ENCODE measurements around the gene DIO1. TPM values are rescaled to one million over a fixed set of nuclear protein-coding genes. Genes with fewer than 3 reads are reported as not detected.

DIO1 gene
- total RNA-seq, 1 donor from 2014 or later: not detected

- Mint-ChIP-seq H3K36me3 (ENCODE audit: low read depth) (no peaks in the 10 kb centered on the region), H3K27me3 (peaks cover 4% of the 10 kb centered on the region), H3K27ac (no peak overlapping the region), H3K4me3 (no peak overlapping the region), H3K4me1 (no peaks in the 10 kb centered on the region), H3K9me3 (no peaks in the 10 kb centered on the region)
- ATAC-seq (ENCODE audit: low read depth) (no peak), DNase-seq (no peak)
- TF ChIP-seq, protein P1, sequence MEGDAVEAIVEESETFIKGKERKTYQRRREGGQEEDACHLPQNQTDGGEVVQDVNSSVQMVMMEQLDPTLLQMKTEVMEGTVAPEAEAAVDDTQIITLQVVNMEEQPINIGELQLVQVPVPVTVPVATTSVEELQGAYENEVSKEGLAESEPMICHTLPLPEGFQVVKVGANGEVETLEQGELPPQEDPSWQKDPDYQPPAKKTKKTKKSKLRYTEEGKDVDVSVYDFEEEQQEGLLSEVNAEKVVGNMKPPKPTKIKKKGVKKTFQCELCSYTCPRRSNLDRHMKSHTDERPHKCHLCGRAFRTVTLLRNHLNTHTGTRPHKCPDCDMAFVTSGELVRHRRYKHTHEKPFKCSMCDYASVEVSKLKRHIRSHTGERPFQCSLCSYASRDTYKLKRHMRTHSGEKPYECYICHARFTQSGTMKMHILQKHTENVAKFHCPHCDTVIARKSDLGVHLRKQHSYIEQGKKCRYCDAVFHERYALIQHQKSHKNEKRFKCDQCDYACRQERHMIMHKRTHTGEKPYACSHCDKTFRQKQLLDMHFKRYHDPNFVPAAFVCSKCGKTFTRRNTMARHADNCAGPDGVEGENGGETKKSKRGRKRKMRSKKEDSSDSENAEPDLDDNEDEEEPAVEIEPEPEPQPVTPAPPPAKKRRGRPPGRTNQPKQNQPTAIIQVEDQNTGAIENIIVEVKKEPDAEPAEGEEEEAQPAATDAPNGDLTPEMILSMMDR (IDR thresholded peaks at IDR 0.05): no peak
- intact Hi-C loops (cut with micrococcal nuclease): no loop called here
- ChIA-PET CTCF (no interaction called here), POLR2A (no interaction called here)
These were observed 5.7 kb downstream of the DIO1 start for GRCh38 chr1:53899708-53900107.

DNA sequence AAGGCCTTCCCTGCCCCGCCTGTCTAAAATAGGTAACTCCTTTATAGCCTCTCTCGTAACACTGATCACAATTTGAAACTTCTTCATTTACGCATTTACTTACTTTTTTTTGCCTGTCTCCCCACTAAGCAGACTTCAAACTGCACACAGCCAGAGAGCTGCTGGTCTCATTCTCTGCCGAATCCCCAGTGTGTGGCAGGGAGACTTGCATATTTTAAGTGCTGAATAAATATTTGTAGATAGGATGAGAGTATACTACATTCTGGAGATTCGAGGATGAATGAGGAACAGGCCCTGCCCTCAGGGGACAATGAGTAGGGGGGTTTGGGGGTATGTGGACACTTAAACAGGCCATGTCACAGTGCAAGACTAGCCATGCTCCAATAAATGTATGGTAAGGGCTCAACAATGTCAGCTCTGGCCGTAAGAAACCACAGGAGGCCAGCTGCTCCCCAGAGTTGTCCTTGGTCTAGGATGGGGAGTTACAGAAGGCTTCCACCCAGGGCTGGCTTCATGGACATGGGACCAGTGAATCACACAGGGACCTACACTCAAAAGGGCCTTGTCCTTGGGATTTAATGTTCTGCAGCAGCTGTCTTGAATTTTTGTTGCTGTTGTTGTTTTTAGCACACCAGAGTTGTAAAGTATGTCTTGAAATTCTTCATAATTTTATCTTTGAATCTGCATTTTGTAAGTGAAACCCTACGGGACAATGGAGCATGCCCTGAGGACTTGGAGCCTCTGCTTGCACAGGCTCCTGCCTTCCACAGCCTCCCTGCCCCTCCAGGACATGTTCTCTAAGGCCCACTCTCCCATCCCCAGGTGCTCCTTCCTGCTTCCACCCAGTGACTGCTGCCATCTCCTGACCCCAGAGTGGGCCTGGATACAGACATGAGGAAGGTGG is 8.5 kb downstream of the DIO1 start:
- CTCF ChIA-PET: no interaction called here
- Mint-ChIP-seq H3K36me3 (ENCODE audit: low read depth) (no peaks in the 10 kb centered on the region), H3K27me3 (no peaks in the 10 kb centered on the region), H3K27ac (no peak overlapping the region), H3K4me1 (no peaks in the 10 kb centered on the region), H3K9me3 (no peaks in the 10 kb centered on the region), H3K4me3 (no peak overlapping the region)
- POLR2A ChIA-PET: no interaction called here
- ATAC-seq (ENCODE audit: low read depth) (no peak), DNase-seq (no peak)
- TF ChIP-seq, protein P1 (IDR thresholded peaks at IDR 0.05): no peak
- intact Hi-C loops (cut with micrococcal nuclease): no loop called here

- Mint-ChIP-seq H3K27ac (no peak overlapping the region), H3K9me3 (no peaks in the 10 kb centered on the region), H3K4me1 (no peaks in the 10 kb centered on the region), H3K4me3 (no peak overlapping the region), H3K36me3 (ENCODE audit: low read depth) (no peaks in the 10 kb centered on the region), H3K27me3 (no peaks in the 10 kb centered on the region)
- ChIA-PET CTCF (no interaction called here), POLR2A (no interaction called here)
- DNase-seq (no peak), ATAC-seq (ENCODE audit: low read depth) (no peak)
- intact Hi-C loops (cut with micrococcal nuclease): no loop called here
- TF ChIP-seq, protein P1 (IDR thresholded peaks at IDR 0.05): no peak
These were observed 11.5 kb downstream of the DIO1 start for GRCh38 chr1:53905509-53905908.

DNA sequence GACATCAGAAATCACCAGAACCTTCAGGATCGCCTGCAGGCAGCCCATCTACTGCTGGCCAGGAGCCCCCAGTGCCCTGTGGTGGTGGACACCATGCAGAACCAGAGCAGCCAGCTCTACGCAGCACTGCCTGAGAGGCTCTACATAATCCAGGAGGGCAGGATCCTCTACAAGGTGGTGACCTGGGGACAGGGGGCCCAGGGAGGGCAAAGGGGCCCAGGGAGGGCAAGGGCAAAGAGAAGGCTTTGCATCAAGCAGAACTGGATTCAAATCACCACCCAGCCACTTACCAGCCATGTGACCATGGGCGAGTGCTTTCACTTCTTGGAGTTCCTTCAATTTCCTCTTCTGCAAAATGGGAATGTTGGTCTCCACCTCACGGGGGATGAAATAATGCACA is 12.1 kb downstream of the DIO1 start:
- H3K9me3 Mint-ChIP-seq: no peaks in the 10 kb centered on the region
- H3K27me3 Mint-ChIP-seq: no peaks in the 10 kb centered on the region
- H3K4me3 Mint-ChIP-seq: no peak overlapping the region
- CTCF ChIA-PET: no interaction called here
- TF ChIP-seq, protein P1 (IDR thresholded peaks at IDR 0.05): no peak
- POLR2A ChIA-PET: no interaction called here
- no peaks in the 10 kb centered on the region for H3K4me1 Mint-ChIP-seq
- intact Hi-C loops (cut with micrococcal nuclease): no loop called here
- no peak for ATAC-seq (ENCODE audit: low read depth)
- no peak overlapping the region for H3K27ac Mint-ChIP-seq
- H3K36me3 Mint-ChIP-seq (ENCODE audit: low read depth): no peaks in the 10 kb centered on the region
- DNase-seq: no peak

DNA sequence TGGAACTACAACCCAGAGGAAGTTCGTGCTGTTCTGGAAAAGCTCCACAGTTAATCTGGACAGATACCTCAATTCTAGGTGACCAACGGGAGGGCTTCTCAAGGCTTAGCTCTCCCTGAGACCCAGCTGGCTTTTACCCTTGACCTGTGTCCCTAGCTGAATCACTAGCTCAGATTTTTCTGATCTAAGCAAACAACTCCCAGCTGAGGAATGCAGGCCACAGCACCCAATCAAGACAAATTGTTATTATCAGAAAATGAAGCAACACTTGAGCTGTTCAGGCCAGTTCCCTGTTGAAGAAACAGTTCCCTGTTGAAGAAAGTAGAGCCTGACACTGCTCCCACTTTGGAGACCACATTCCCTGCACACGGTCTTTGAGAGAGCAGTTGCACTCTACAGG is 16.0 kb downstream of the DIO1 start:
- Mint-ChIP-seq H3K4me3 (no peak overlapping the region), H3K27me3 (no peaks in the 10 kb centered on the region), H3K27ac (no peak overlapping the region), H3K36me3 (ENCODE audit: low read depth) (peaks cover 4% of the 10 kb centered on the region), H3K9me3 (no peaks in the 10 kb centered on the region), H3K4me1 (no peaks in the 10 kb centered on the region)
- DNase-seq: no peak
- no peak for ATAC-seq (ENCODE audit: low read depth)
- CTCF ChIA-PET: no interaction called here
- TF ChIP-seq, protein P1 (IDR thresholded peaks at IDR 0.05): no peak
- intact Hi-C loops (cut with micrococcal nuclease): no loop called here
- POLR2A ChIA-PET: no interaction called here
